ENCODE data around the gene PHF2. TPM values are rescaled to one million over a fixed set of nuclear protein-coding genes. Genes with fewer than 3 reads are reported as not detected.

PHF2 gene
- total and polyA plus RNA-seq, 2 of the 4 experiments (the other 2 are of a cell fraction): 5.9 to 9.5 TPM

- ATAC-seq (ENCODE audit: low read depth) (no peak), DNase-seq (no peak)
- Histone ChIP-seq H2BK15ac (ENCODE audit: low read depth, low read length) (no peak overlapping the region), H2AK5ac (ENCODE audit: low read depth, low read length) (no peak overlapping the region), H3K9ac (ENCODE audit: low read depth, low read length) (no peak overlapping the region), H2BK20ac (ENCODE audit: low read depth, low read length) (no peak overlapping the region), H3K14ac (replicated peaks; ENCODE audit: low read depth, low read length) (no peak overlapping the region), H2BK120ac (ENCODE audit: low read depth, low read length) (no peak overlapping the region), H3K4ac (ENCODE audit: low read depth, low read length) (no peak overlapping the region), H3K9me3 (ENCODE audit: control insufficient read depth, insufficient read depth, low read length) (peaks cover 3% of the 10 kb centered on the region; the same call in 1 of the 2 replicates), H3K23ac (ENCODE audit: low read depth, low read length) (no peak overlapping the region), H4K91ac (ENCODE audit: insufficient read depth, low read depth, low read length) (no peak overlapping the region), H3K4me3 (ENCODE audit: insufficient read depth, low read depth, low read length) (no peak overlapping the region), H3K18ac (ENCODE audit: low read depth, low read length) (no peak overlapping the region), H3K27me3 (ENCODE audit: control insufficient read depth, insufficient read depth, low read length) (no peaks in the 10 kb centered on the region), H3K36me3 (ENCODE audit: control insufficient read depth, insufficient read depth, low read length) (no peaks in the 10 kb centered on the region), H3K9me1 (ENCODE audit: insufficient read depth, low read length) (no peaks in the 10 kb centered on the region; the same call in 1 of the 2 replicates), H2AFZ (replicated peaks; ENCODE audit: low read length, poor library complexity) (no peak overlapping the region), H4K20me1 (ENCODE audit: insufficient read depth, low read length) (peaks cover 45% of the 10 kb centered on the region), H4K8ac (ENCODE audit: low read depth in 2 of 2, low read length in 2 of 2) (no peak overlapping the region), H2BK5ac (ENCODE audit: low read depth, low read length, poor library complexity, severe bottlenecking) (no peak overlapping the region), H3K56ac (ENCODE audit: extremely low read depth, insufficient read depth, low read length) (no peak overlapping the region), H4K5ac (ENCODE audit: low read depth, low read length) (no peak overlapping the region), H3K79me1 (ENCODE audit: low read depth in 1 of 2, low read length in 2 of 2) (peaks cover 33 to 55% of the 10 kb centered on the region in 2 experiments), H3K4me1 (ENCODE audit: control insufficient read depth, insufficient read depth, low read length) (no peaks in the 10 kb centered on the region), H2AK9ac (replicated peaks; ENCODE audit: low read depth, low read length, poor library complexity) (no peak overlapping the region), H3K4me2 (ENCODE audit: low read depth, low read length) (no peak overlapping the region), H3K27ac (ENCODE audit: insufficient read depth, low read length) (no peak overlapping the region)
- POLR2A ChIA-PET (ENCODE audit: unreplicated experiment): no interaction called here
- intact Hi-C loops (cut with micrococcal nuclease) (no loop called here), in situ Hi-C loops (cut with MboI; ENCODE audit: low sequenced_read_pairs) (no loop called here), dilution Hi-C loops (cut with HindIII; ENCODE audit: low sequenced_read_pairs, unreplicated experiment) (no loop called here)
- WGBS, 2 experiments (ENCODE audit: extremely low coverage in 2 of 2, insufficient read length in 1 of 2): 86% methylated on average over 6 of the region's 6 CpGs; no CpG with 5 or more reads in 1 of the 2 experiments
- CTCF ChIA-PET: no interaction called here
- TF ChIP-seq RCOR1 (IDR thresholded peaks at IDR 0.05; ENCODE audit: insufficient replicate concordance, low read length) (no peak), MAZ (IDR thresholded peaks at IDR 0.05; ENCODE audit: borderline replicate concordance, low read depth, low read length) (no peak), USF2 (IDR thresholded peaks at IDR 0.05; ENCODE audit: low read depth, low read length) (no peak), NFE2L2 (IDR thresholded peaks at IDR 0.05; ENCODE audit: low read depth, low read length) (no peak), RFX5 (IDR thresholded peaks at IDR 0.05; ENCODE audit: low read depth, low read length) (no peak), BHLHE40 (IDR thresholded peaks at IDR 0.05; ENCODE audit: low read depth, low read length) (no peak), RAD21 (IDR thresholded peaks at IDR 0.05; ENCODE audit: low read length) (no peak), FOS (IDR thresholded peaks at IDR 0.05; ENCODE audit: low read depth, low read length) (no peak), POLR2A (IDR thresholded peaks at IDR 0.05; ENCODE audit: low read depth, low read length) (no peak), CEBPB (IDR thresholded peaks at IDR 0.05; ENCODE audit: low read depth, low read length) (no peak), CTCF (conservative IDR thresholded peaks at IDR 0.05; ENCODE audit: low read depth, low read length) (no peak), SMC3 (IDR thresholded peaks at IDR 0.05; ENCODE audit: low read depth, low read length) (no peak), MAFK (IDR thresholded peaks at IDR 0.05; ENCODE audit: low read depth, low read length) (no peak), ELK1 (IDR thresholded peaks at IDR 0.05; ENCODE audit: borderline replicate concordance, low read depth, low read length) (no peak), MXI1 (IDR thresholded peaks at IDR 0.05; ENCODE audit: borderline replicate concordance, low read depth, low read length) (no peak), CHD1 (IDR thresholded peaks at IDR 0.05; ENCODE audit: low read depth, low read length) (no peak)
- BruUV-seq (replicated peaks): no TSS peak
These were observed 48.0 kb downstream of the PHF2 start for GRCh38 chr9:93624431-93624834.
